ENCODE results near the gene RASAL2.
"Not testable (repeated sequence)": the region's sequence is repeated elsewhere in the genome, so short reads cannot be mapped to it uniquely, and the experiment has no call there.

The RASAL2 gene

DNA sequence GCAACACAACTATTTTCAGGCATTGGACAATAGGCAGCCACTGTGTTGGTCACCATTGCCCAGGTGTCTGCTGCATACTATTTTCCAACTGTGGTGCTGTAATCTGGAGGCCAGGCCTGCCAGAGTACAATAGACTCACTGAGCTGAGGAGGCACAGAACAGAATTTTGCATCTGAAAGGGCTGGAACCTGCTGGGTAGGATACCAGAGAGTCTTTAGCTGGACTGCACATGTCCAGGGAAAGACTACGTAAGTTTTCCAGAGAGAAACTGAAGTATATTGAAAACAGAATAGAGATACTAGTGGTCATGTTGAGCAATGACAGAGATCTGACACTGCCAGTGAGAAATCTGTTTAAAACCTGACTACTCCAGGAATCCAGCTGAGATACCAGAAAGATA, 200.8 kb downstream of the RASAL2 start:
- no peak overlapping the region for H3K4me3 ChIP-seq (ENCODE audit: low read depth, low read length)
- in situ Hi-C loops (cut with HindIII; ENCODE audit: low sequenced_read_pairs): loop anchor here (25.0 kb wide), 1 partner anchor 307 kb away; no protein-coding TSS in a partner anchor
- TF ChIP-seq, protein P1, sequence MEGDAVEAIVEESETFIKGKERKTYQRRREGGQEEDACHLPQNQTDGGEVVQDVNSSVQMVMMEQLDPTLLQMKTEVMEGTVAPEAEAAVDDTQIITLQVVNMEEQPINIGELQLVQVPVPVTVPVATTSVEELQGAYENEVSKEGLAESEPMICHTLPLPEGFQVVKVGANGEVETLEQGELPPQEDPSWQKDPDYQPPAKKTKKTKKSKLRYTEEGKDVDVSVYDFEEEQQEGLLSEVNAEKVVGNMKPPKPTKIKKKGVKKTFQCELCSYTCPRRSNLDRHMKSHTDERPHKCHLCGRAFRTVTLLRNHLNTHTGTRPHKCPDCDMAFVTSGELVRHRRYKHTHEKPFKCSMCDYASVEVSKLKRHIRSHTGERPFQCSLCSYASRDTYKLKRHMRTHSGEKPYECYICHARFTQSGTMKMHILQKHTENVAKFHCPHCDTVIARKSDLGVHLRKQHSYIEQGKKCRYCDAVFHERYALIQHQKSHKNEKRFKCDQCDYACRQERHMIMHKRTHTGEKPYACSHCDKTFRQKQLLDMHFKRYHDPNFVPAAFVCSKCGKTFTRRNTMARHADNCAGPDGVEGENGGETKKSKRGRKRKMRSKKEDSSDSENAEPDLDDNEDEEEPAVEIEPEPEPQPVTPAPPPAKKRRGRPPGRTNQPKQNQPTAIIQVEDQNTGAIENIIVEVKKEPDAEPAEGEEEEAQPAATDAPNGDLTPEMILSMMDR (IDR thresholded peaks at IDR 0.05; ENCODE audit: low read depth, low read length): no peak
- DNase-seq (ENCODE audit: low read depth, low spot score): no peak

DNA sequence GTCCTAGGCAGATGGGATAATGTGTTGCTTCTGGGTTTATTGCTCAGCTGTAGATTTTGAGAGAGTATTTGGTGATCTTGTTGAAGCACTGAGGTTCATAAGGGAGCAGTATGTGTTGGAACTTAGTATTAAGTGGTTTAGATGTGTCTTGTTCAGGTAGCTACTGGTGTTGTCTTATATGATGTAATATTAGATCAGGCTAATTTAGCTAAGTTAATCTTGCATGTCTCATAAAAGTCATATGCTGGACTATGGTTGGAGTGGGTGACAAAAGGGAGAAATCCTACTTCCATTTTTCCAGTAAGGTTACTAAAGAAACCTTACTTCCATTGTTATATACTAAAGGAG, 206.4 kb downstream of the RASAL2 start:
- no peak overlapping the region for H3K4me3 ChIP-seq (ENCODE audit: low read depth, low read length)
- in situ Hi-C loops (cut with HindIII; ENCODE audit: low sequenced_read_pairs): no loop called here
- TF ChIP-seq, protein P1 (IDR thresholded peaks at IDR 0.05; ENCODE audit: low read depth, low read length): no peak
- no peak for DNase-seq (ENCODE audit: low read depth, low spot score)

DNA sequence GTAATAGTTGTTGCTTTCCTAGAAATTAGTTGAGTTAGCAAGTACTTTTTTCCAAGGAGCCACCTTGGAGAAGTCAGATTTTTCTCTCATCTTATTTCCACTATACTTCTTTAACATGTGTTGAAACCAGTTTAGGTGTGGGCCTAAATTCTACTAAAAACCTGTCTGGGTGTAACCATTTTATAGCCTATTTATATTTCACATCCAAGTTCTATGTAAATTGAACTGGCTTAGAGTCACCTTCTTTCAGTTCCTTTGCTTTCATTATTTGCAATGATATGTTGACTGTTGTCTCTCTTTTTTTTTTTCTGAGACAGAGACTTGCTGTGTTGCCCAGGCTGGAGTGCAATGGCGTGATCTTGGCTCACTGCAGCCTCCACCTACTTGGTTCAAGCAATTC, 207.2 kb downstream of the RASAL2 start:
- in situ Hi-C loops (cut with HindIII; ENCODE audit: low sequenced_read_pairs): no loop called here
- DNase-seq (ENCODE audit: low read depth, low spot score): no peak
- H3K4me3 ChIP-seq (ENCODE audit: low read depth, low read length): no peak overlapping the region
- TF ChIP-seq, protein P1 (IDR thresholded peaks at IDR 0.05; ENCODE audit: low read depth, low read length): no peak

DNA sequence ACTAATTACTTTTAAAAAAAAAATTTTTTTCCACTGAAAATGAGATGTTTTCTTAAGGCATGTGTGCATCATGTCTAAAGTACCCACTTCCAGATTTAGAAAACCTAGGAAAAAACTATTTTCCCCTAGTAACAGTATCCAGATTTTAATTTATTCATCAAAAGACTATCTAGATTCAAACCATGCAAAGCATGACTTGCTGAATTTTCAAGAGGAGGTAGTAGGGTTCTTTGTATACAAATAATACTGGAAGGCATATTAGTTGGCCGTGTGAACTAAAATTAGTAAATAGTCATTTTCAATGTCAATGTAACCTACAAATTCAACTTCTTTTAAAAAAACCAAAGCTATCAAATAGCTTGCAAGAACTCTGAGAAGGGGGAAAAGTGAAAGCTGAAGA, 213.4 kb downstream of the RASAL2 start:
- in situ Hi-C loops (cut with HindIII; ENCODE audit: low sequenced_read_pairs): no loop called here
- TF ChIP-seq, protein P1 (IDR thresholded peaks at IDR 0.05; ENCODE audit: low read depth, low read length): no peak
- no peak overlapping the region for H3K4me3 ChIP-seq (ENCODE audit: low read depth, low read length)
- DNase-seq (ENCODE audit: low read depth, low spot score): no peak

DNA sequence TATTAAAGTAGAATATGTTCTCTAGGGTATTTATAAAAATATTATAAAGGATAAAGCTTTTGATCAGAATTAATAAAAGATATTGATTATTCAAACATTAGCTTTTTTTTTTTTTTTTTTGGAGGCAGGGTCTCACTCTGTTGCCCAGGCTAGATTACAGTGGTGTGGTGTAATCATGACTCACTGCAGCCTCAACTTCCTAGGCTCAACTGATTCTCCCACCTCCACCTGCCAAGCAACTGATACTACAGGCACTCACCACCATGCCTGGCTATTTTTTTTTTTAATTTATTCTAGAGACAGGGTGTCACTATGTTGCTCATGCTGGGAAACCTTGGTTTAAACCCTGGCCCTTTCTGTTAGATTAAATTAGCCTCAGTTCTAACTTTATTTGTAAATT, 214.5 kb downstream of the RASAL2 start:
- DNase-seq (ENCODE audit: low read depth, low spot score): no peak
- in situ Hi-C loops (cut with HindIII; ENCODE audit: low sequenced_read_pairs): no loop called here
- TF ChIP-seq, protein P1 (IDR thresholded peaks at IDR 0.05; ENCODE audit: low read depth, low read length): no peak
- no peak overlapping the region for H3K4me3 ChIP-seq (ENCODE audit: low read depth, low read length)

DNA sequence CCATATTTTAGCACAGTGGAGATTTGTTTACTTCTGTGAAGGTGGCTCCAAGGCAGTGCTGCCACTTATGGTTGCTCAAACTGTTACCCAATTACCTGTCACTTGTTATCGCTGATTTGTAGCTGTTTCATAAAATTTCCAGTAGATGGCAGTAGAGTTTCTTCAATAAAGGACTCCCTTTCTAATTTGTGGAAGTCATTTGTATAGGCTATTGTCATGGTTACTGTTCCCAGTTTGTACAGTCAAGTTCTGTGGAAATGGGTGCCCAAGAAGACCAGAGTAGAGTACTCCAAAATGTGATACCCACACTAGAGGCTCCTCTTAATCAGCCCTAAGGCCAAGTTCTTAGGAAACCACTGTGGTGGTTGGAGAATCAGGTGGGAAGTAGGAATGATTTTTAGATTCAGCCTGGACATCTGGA, 216.8 kb downstream of the RASAL2 start:
- DNase-seq (ENCODE audit: low read depth, low spot score): peak; percentile 79
- TF ChIP-seq, protein P1 (IDR thresholded peaks at IDR 0.05; ENCODE audit: low read depth, low read length): peak; percentile 63
- in situ Hi-C loops (cut with HindIII; ENCODE audit: low sequenced_read_pairs): no loop called here
- no peak overlapping the region for H3K4me3 ChIP-seq (ENCODE audit: low read depth, low read length)

DNA sequence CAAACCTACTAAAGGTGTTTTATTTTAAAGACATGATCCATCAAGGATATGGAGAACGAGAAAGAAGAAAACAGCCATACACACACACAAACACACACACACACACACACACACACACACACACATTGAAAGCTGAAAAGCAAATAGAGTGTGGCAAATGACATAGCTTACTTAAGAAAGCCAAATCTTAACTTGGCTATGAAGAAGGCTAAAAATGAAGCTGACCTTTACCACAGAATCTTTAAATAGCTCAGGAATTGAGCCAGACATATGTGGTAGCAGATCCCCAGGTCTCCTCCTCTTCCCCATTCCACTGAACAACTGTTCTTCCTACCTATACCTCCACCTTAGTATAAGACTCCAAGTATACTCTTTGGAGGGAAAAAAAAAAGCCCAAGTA, 217.3 kb downstream of the RASAL2 start:
- no peak overlapping the region for H3K4me3 ChIP-seq (ENCODE audit: low read depth, low read length)
- TF ChIP-seq, protein P1 (IDR thresholded peaks at IDR 0.05; ENCODE audit: low read depth, low read length): no peak
- peak; percentile 21 for DNase-seq (ENCODE audit: low read depth, low spot score)
- in situ Hi-C loops (cut with HindIII; ENCODE audit: low sequenced_read_pairs): no loop called here

DNA sequence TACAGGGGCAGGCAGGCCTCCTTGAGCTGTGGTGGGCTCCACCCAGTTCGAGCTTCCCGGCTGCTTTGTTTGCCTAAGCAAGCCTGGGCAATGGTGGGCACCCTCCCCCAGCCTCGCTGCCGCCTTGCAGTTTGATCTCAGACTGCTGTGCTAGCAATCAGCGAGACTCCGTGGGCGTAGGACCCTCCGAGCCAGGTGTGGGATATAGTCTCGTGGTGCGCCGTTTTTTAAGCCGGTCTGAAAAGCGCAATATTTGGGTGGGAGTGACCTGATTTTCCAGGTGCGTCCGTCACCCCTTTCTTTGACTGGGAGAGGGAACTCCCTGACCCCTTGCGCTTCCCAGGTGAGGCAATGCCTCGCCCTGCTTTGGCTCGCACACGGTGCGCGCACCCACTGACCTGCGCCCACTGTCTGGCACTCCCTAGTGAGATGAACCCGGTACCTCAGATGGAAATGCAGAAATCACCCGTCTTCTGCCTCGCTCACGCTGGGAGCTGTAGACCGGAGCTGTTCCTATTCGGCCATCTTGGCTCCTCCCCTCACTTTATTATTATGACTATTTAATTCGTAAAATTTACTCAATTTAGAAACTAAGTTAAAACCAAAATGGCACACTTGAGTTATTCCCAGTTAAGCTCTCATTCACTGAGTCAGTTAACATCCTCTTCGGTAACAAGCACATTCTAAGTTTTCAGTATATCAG, 226.5 kb downstream of the RASAL2 start:
- in situ Hi-C loops (cut with HindIII; ENCODE audit: low sequenced_read_pairs); DNase-seq (ENCODE audit: low read depth, low spot score); H3K4me3 ChIP-seq (ENCODE audit: low read depth, low read length): not testable (repeated sequence)

Data from astrocyte of the spinal cord (primary cell).